Colon (tissue), 2 donors: ENCODE data around the gene CPT1B.
"Not testable (repeated sequence)": the region's sequence is repeated elsewhere in the genome, so short reads cannot be mapped to it uniquely, and the experiment has no call there.

ENCODE experiments used
- FAIRE-seq: peaks from 2 replicates; lab custom pipeline; 2012; peaks lifted over from hg19 to GRCh38; lab: Jason Lieb, UNC
- donor health status: control.
- donor health status: control.

The CPT1B gene

GRCh38 chr22:50527921-50528681 lies 50.1 kb downstream of the CPT1B start:
- no peak for FAIRE-seq

GRCh38 chr22:50526834-50527801 lies 51.1 kb downstream of the CPT1B start:
- no peak for FAIRE-seq

- no peak for FAIRE-seq
Observed at GRCh38 chr22:50526108-50526833, 52.0 kb downstream of the CPT1B start.

- no peak for FAIRE-seq
Observed at GRCh38 chr22:50525858-50526107, 52.4 kb downstream of the CPT1B start.

- no peak for FAIRE-seq
Observed at GRCh38 chr22:50525104-50525857, 52.9 kb downstream of the CPT1B start, which contains the start of gene SCO2. SCO2 (minus strand) TSS chr22:50525598; CDS start chr22:50524411, 1,187 bp downstream.

- no peak for FAIRE-seq
Observed at GRCh38 chr22:50524676-50525103, 53.5 kb downstream of the CPT1B start.

GRCh38 chr22:50523806-50524675 lies 54.2 kb downstream of the CPT1B start:
- no peak for FAIRE-seq

- FAIRE-seq, result no peak
Observed at GRCh38 chr22:50523458-50523805, 54.8 kb downstream of the CPT1B start.

GRCh38 chr22:50522806-50523438 lies 55.3 kb downstream of the CPT1B start:
- no peak for FAIRE-seq

- FAIRE-seq, result no peak
Observed at GRCh38 chr22:50522208-50522805, 55.9 kb downstream of the CPT1B start.

- no peak for FAIRE-seq
Observed at GRCh38 chr22:50521710-50522109, 56.5 kb downstream of the CPT1B start.

GRCh38 chr22:50520826-50521453 lies 57.3 kb downstream of the CPT1B start:
- no peak for FAIRE-seq

GRCh38 chr22:50520184-50520583 lies 58.0 kb downstream of the CPT1B start:
- FAIRE-seq, result not testable (repeated sequence)

- no peak for FAIRE-seq
Observed at GRCh38 chr22:50519151-50519550, 59.1 kb downstream of the CPT1B start.
